Measurements from ENCODE around the gene NCCRP1. TPM values are rescaled to one million over a fixed set of nuclear protein-coding genes. Genes with fewer than 3 reads are reported as not detected.

Gene NCCRP1
- polyA plus RNA-seq, 1 of the 3 experiments (the other 2 are of a cell fraction), result not detected

DNA sequence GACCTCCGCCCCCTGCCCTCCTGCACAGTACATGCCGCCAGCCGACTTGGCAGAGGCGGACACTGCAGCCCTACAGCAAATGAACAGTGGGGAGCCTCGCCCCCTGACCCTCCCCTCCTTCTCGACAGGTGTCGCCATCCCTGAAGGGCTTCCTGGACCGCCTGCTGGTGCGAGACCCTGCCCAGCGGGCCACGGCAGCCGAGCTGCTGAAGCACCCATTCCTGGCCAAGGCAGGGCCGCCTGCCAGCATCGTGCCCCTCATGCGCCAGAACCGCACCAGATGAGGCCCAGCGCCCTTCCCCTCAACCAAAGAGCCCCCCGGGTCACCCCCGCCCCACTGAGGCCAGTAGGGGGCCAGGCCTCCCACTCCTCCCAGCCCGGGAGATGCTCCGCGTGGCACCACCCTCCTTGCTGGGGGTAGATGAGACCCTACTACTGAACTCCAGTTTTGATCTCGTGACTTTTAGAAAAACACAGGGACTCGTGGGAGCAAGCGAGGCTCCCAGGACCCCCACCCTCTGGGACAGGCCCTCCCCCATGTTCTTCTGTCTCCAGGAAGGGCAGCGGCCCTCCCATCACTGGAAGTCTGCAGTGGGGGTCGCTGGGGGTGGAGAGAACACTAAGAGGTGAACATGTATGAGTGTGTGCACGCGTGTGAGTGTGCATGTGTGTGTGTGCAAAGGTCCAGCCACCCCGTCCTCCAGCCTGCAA is 18.3 kb upstream of the NCCRP1 start (continued):
- TF ChIP-seq FOSL2 (IDR thresholded peaks at IDR 0.05; ENCODE audit: borderline replicate concordance, low read depth) (no peak), FOXM1 (IDR thresholded peaks at IDR 0.05; ENCODE audit: low read depth) (no peak), EZH2phosphoT487 (IDR thresholded peaks at IDR 0.05; ENCODE audit: borderline replicate concordance, low read depth) (no peak)

DNA sequence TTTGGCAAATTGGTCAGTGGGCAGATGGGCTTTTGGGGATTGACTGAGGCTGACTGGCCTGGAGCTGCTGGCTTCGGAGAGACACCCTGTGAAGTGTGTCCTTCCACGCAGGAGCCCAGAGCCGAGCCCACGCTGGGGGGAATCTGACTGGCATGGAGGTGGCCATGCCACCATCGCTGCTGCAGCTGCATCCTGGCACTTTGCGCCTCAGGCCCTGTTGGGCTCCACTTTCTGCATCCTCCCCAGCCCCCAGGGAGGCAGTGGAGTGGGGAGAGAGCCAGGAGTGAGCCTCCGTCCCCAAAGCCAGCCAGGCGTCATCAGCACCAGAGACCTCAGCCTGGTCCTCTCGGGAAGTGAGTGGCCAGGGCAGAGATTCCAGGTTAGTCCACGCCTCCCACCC is 17.0 kb upstream of the NCCRP1 start:
- no peak overlapping the region for H3K9ac ChIP-seq
- ChIA-PET POLR2A (interaction anchor here (0.7 kb wide), 1 partner anchor 9 kb away, joined by 3 read pairs; no protein-coding TSS in a partner anchor), CTCF (no interaction called here)
- no peak overlapping the region for H3K27ac ChIP-seq (ENCODE audit: low read depth in 2 of 2, low read length in 1 of 2)
- H3F3A ChIP-seq (replicated peaks; ENCODE audit: insufficient read depth), result no peaks in the 10 kb centered on the region
- 91% methylated on average over 7 of the region's 10 CpGs for WGBS (ENCODE audit: low lambda C conversion rate)
- no peak overlapping the region for H2AFZ ChIP-seq (ENCODE audit: low read depth)
- H3K4me2 ChIP-seq, result no peak overlapping the region
- no peaks in the 10 kb centered on the region for H3K27me3 ChIP-seq (ENCODE audit: insufficient read depth)
- peaks cover 4 to 30% of the 10 kb centered on the region in 2 experiments for H3K36me3 ChIP-seq (replicated peaks in 1 of 2; ENCODE audit: control insufficient read depth in 1 of 2, insufficient read depth in 2 of 2, low read length in 1 of 2)
- no peak overlapping the region for H3K4me3 ChIP-seq (ENCODE audit: low read depth in 2 of 2, low read length in 1 of 2)
- no peaks in the 10 kb centered on the region for H4K20me1 ChIP-seq (ENCODE audit: insufficient read depth)
- H3K4me1 ChIP-seq (ENCODE audit: control insufficient read depth in 1 of 2, insufficient read depth in 2 of 2, low read depth in 1 of 2, low read length in 1 of 2), result peaks cover 0 to 10% of the 10 kb centered on the region in 2 experiments; a peak in 1 of 4 replicates
- DNase-seq, result no peak
- no peaks in the 10 kb centered on the region for H3K9me2 ChIP-seq
- no peaks in the 10 kb centered on the region for H3K79me2 ChIP-seq (ENCODE audit: insufficient read depth)
- H3K9me3 ChIP-seq, result no peaks in the 10 kb centered on the region
- TF ChIP-seq EP300 (IDR thresholded peaks at IDR 0.05; ENCODE audit: borderline replicate concordance in 1 of 2, low read depth in 1 of 2, low read length in 1 of 2) (no peak), FOXM1 (IDR thresholded peaks at IDR 0.05; ENCODE audit: low read depth) (no peak), TCF12 (IDR thresholded peaks at IDR 0.05) (no peak), NRF1 (IDR thresholded peaks at IDR 0.05; ENCODE audit: low read depth, low read length) (no peak), FOXJ3 (CRISPR knock-in tag; IDR thresholded peaks at IDR 0.05) (no peak), MEF2A (IDR thresholded peaks at IDR 0.05; ENCODE audit: borderline replicate concordance, low read depth) (no peak)
- TF ChIP-seq, protein P1, sequence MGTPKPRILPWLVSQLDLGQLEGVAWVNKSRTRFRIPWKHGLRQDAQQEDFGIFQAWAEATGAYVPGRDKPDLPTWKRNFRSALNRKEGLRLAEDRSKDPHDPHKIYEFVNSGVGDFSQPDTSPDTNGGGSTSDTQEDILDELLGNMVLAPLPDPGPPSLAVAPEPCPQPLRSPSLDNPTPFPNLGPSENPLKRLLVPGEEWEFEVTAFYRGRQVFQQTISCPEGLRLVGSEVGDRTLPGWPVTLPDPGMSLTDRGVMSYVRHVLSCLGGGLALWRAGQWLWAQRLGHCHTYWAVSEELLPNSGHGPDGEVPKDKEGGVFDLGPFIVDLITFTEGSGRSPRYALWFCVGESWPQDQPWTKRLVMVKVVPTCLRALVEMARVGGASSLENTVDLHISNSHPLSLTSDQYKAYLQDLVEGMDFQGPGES (IDR thresholded peaks at IDR 0.05; ENCODE audit: low read depth, low read length), result no peak

GRCh38 chr19:39180749-39181148 is 16.0 kb upstream of the NCCRP1 start:
- Histone ChIP-seq H3K9ac (no peak overlapping the region), H3K27ac (ENCODE audit: low read depth in 2 of 2, low read length in 1 of 2) (no peak overlapping the region), H3K27me3 (ENCODE audit: insufficient read depth) (no peaks in the 10 kb centered on the region), H3K4me2 (no peak overlapping the region), H3K79me2 (ENCODE audit: insufficient read depth) (no peaks in the 10 kb centered on the region), H3K36me3 (replicated peaks in 1 of 2; ENCODE audit: control insufficient read depth in 1 of 2, insufficient read depth in 2 of 2, low read length in 1 of 2) (peaks cover 4 to 23% of the 10 kb centered on the region in 2 experiments), H3F3A (replicated peaks; ENCODE audit: insufficient read depth) (no peaks in the 10 kb centered on the region), H3K9me2 (no peaks in the 10 kb centered on the region), H4K20me1 (ENCODE audit: insufficient read depth) (no peaks in the 10 kb centered on the region), H3K4me1 (ENCODE audit: control insufficient read depth in 1 of 2, insufficient read depth in 2 of 2, low read depth in 1 of 2, low read length in 1 of 2) (peaks cover 0 to 4% of the 10 kb centered on the region in 2 experiments; a peak in 1 of 4 replicates), H3K4me3 (ENCODE audit: low read depth in 2 of 2, low read length in 1 of 2) (no peak overlapping the region), H2AFZ (ENCODE audit: low read depth) (no peak overlapping the region), H3K9me3 (no peaks in the 10 kb centered on the region)
- 88% methylated on average over 8 of the region's 9 CpGs for WGBS (ENCODE audit: low lambda C conversion rate)
- ChIA-PET POLR2A (interaction anchor here (0.7 kb wide), 1 partner anchor 10 kb away, joined by 3 read pairs; no protein-coding TSS in a partner anchor), CTCF (interaction anchor here (1.0 to 1.3 kb wide), 3 partner anchors 9 to 71 kb away, joined by 3 to 5 read pairs (median 3); no protein-coding TSS in a partner anchor)
- DNase-seq, result no peak
- no peak for TF ChIP-seq EZH2phosphoT487 (IDR thresholded peaks at IDR 0.05; ENCODE audit: borderline replicate concordance, low read depth)
